Gastrocnemius medialis (tissue), 4 donors: ENCODE data around the gene PCDH9. TPM values are rescaled to one million over a fixed set of nuclear protein-coding genes. Genes with fewer than 3 reads are reported as not detected.

Experiments used
- ATAC-seq, 2 donors: fragments of 150-250 bp; one replicate each; pipeline ENCODE4 v1.9.1; 2016
- DNase-seq, 2 donors: peaks; one replicate each; pipeline ENCODE4 v3.0.0-alpha.2; 2019
- H3K27ac ChIP-seq, 4 donors: fragments of 200-600 bp; sonication (generic); 1 replicate in 1 of 4; 2 replicates in 3 of 4; pipeline ENCODE4 v1.5.1; 2016 to 2018; ENCODE audit warnings: mild to moderate bottlenecking in 2 of 4, moderate library complexity in 1 of 4
- H3K27me3 ChIP-seq, 3 donors: fragments of 200-600 bp; sonication (generic) in 2 of 3; 1 replicate in 1 of 3; 2 replicates in 2 of 3; pipeline versions ENCODE4 v1.5.1 to v1.6.0; 2016 to 2019; ENCODE audit warnings: mild to moderate bottlenecking in 1 of 3, moderate library complexity in 1 of 3
- H3K36me3 ChIP-seq, 2 donors: fragments of 200-600 bp; sonication (generic) in 1 of 2; one replicate each; pipeline ENCODE4 v1.5.1; 2017 to 2018
- H3K4me1 ChIP-seq, 2 donors: fragments of 200-600 bp; sonication (generic) in 1 of 2; one replicate each; pipeline ENCODE4 v1.5.1; 2016 to 2017; ENCODE audit warnings: mild to moderate bottlenecking in 2 of 2
- H3K4me3 ChIP-seq, 4 donors: fragments of 200-600 bp; sonication (generic) in 3 of 4; 1 replicate in 1 of 4; 2 replicates in 3 of 4; pipeline ENCODE4 v1.5.1; 2016 to 2019; ENCODE audit warnings: mild to moderate bottlenecking in 2 of 4
- H3K9me3 ChIP-seq, 3 donors: fragments of 200-600 bp; sonication (generic) in 2 of 3; 1 replicate in 1 of 3; 2 replicates in 2 of 3; pipeline ENCODE4 v1.5.1; 2016 to 2019
- POLR2A ChIP-seq, 2 donors: fragments of 450-650 bp; IDR thresholded peaks; one replicate each; pipeline ENCODE4 v1.6.1; 2017; ENCODE audit warnings: antibody characterized with exemption in 2 of 2, mild to moderate bottlenecking in 2 of 2, moderate library complexity in 2 of 2
- in situ Hi-C, 4 donors: fragments of 200-750 bp; cut with MboI; loops; one replicate each; pipeline versions ENCODE4 v1.15.0 to v1.8.0; 2017; ENCODE audit warnings: low sequenced_read_pairs in 4 of 4
- intact Hi-C: fragments of 100-400 bp; cut with DNase I; formaldehyde crosslinking; loops from one replicate; pipeline ENCODE4 v1.15.1; 2023; ENCODE audit warnings: low total_unique reads
- total RNA-seq, 4 donors: library from RNA; depleted of rRNA; stranded (reverse); fragments of >200 nt; gene quantifications; one replicate each; pipeline versions ENCODE4 v1.1.0 to v1.2.3, GENCODE V29; 2016
- TF ChIP-seq, protein P1 (sequence below), 5 experiments: fragments of 450-650 bp in 3 of 5; fragments of 200-600 bp in 2 of 5; sonication (generic) in 2 of 5; IDR thresholded peaks in 4 of 5; conservative IDR thresholded peaks in 1 of 5; 1 replicate in 4 of 5; 2 replicates in 1 of 5; pipeline ENCODE4 v1.5.1; 2016 to 2019; ENCODE audit warnings: antibody characterized with exemption in 5 of 5, mild to moderate bottlenecking in 3 of 5, moderate library complexity in 3 of 5

The PCDH9 gene
- total RNA-seq, 4 donors from 2014 or later = 1.4 to 2.1 (median 1.9) TPM

DNA sequence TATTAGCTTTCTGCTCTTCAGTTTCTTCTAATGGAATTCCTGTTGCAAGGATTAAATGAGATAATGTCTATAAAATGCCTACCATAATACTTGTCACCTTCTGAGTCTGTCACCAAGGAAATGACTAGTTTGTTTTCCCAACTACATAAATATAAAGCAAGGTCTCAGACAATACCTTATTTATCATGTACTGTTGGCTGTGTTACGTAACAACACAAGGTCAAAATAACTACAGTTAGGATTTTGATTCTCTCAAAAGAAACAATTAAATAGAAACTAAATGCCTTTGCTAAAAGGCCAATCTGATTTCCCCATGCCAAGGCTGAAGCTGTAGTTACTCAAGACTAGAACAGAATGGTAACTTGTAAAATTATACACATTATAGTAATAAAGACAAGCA, 134.5 kb downstream of the PCDH9 start:
- Histone ChIP-seq H3K27ac (no peak overlapping the region), H3K27me3 (no peaks in the 10 kb centered on the region), H3K4me3 (no peak overlapping the region), H3K9me3 (no peaks in the 10 kb centered on the region), H3K36me3 (no peaks in the 10 kb centered on the region), H3K4me1 (no peaks in the 10 kb centered on the region)
- DNase-seq = no peak
- no peak for ATAC-seq
- intact Hi-C loops = no loop called here
- TF ChIP-seq, protein P1, sequence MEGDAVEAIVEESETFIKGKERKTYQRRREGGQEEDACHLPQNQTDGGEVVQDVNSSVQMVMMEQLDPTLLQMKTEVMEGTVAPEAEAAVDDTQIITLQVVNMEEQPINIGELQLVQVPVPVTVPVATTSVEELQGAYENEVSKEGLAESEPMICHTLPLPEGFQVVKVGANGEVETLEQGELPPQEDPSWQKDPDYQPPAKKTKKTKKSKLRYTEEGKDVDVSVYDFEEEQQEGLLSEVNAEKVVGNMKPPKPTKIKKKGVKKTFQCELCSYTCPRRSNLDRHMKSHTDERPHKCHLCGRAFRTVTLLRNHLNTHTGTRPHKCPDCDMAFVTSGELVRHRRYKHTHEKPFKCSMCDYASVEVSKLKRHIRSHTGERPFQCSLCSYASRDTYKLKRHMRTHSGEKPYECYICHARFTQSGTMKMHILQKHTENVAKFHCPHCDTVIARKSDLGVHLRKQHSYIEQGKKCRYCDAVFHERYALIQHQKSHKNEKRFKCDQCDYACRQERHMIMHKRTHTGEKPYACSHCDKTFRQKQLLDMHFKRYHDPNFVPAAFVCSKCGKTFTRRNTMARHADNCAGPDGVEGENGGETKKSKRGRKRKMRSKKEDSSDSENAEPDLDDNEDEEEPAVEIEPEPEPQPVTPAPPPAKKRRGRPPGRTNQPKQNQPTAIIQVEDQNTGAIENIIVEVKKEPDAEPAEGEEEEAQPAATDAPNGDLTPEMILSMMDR (IDR thresholded peaks at IDR 0.05 in 4 of 5, conservative IDR thresholded peaks at IDR 0.05 in 1 of 5) = no peak
- TF ChIP-seq POLR2A (IDR thresholded peaks at IDR 0.05) = no peak
- in situ Hi-C loops = no loop called here

GRCh38 chr13:67094952-67095351, 135.2 kb downstream of the PCDH9 start:
- Histone ChIP-seq H3K36me3 (no peaks in the 10 kb centered on the region), H3K27ac (no peak overlapping the region), H3K4me1 (no peaks in the 10 kb centered on the region), H3K4me3 (no peak overlapping the region), H3K27me3 (no peaks in the 10 kb centered on the region), H3K9me3 (no peaks in the 10 kb centered on the region)
- DNase-seq (no peak), ATAC-seq (no peak)
- TF ChIP-seq, protein P1 (IDR thresholded peaks at IDR 0.05 in 4 of 5, conservative IDR thresholded peaks at IDR 0.05 in 1 of 5) = no peak
- no peak for TF ChIP-seq POLR2A (IDR thresholded peaks at IDR 0.05)
- in situ Hi-C loops (no loop called here), intact Hi-C loops (no loop called here)

- H3K9me3 ChIP-seq = no peaks in the 10 kb centered on the region
- H3K4me1 ChIP-seq = no peaks in the 10 kb centered on the region
- no peak overlapping the region for H3K27ac ChIP-seq
- no peak overlapping the region for H3K4me3 ChIP-seq
- no peaks in the 10 kb centered on the region for H3K36me3 ChIP-seq
- H3K27me3 ChIP-seq = no peaks in the 10 kb centered on the region
- DNase-seq (no peak), ATAC-seq (no peak)
- intact Hi-C loops = no loop called here
- TF ChIP-seq, protein P1 (IDR thresholded peaks at IDR 0.05 in 4 of 5, conservative IDR thresholded peaks at IDR 0.05 in 1 of 5) = no peak
- no peak for TF ChIP-seq POLR2A (IDR thresholded peaks at IDR 0.05)
- in situ Hi-C loops = no loop called here
These were observed 136.1 kb downstream of the PCDH9 start for GRCh38 chr13:67094078-67094477.

DNA sequence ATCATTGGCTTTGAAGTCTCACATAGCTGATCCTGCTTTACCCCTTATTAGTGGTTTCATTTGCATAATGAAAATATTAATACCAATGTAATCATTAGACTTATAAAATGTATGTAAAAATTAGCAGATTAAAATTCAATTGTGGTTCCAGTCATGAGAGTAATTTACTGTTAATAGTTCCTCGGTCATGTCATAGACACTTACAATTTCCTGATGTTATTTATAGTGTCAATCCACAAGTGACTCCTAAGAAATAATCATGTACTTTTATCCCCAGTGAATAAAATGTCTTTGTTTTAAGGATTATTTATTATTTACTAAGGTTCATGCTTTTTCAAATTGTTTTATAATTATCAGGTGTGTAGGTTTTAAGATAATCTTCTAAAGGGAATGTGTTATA, 138.5 kb downstream of the PCDH9 start:
- Histone ChIP-seq H3K4me3 (no peak overlapping the region), H3K9me3 (no peaks in the 10 kb centered on the region), H3K27ac (no peak overlapping the region), H3K4me1 (no peaks in the 10 kb centered on the region), H3K27me3 (no peaks in the 10 kb centered on the region), H3K36me3 (no peaks in the 10 kb centered on the region)
- DNase-seq (no peak), ATAC-seq (no peak)
- intact Hi-C loops = no loop called here
- TF ChIP-seq, protein P1 (IDR thresholded peaks at IDR 0.05 in 4 of 5, conservative IDR thresholded peaks at IDR 0.05 in 1 of 5) = no peak
- no peak for TF ChIP-seq POLR2A (IDR thresholded peaks at IDR 0.05)
- in situ Hi-C loops = no loop called here

GRCh38 chr13:67090856-67091255, 139.3 kb downstream of the PCDH9 start:
- Histone ChIP-seq H3K36me3 (no peaks in the 10 kb centered on the region), H3K27ac (no peak overlapping the region), H3K27me3 (no peaks in the 10 kb centered on the region), H3K9me3 (no peaks in the 10 kb centered on the region), H3K4me3 (no peak overlapping the region), H3K4me1 (no peaks in the 10 kb centered on the region)
- DNase-seq (no peak), ATAC-seq (no peak)
- TF ChIP-seq POLR2A (IDR thresholded peaks at IDR 0.05) = no peak
- TF ChIP-seq, protein P1 (IDR thresholded peaks at IDR 0.05 in 4 of 5, conservative IDR thresholded peaks at IDR 0.05 in 1 of 5) = no peak
- in situ Hi-C loops = no loop called here
- intact Hi-C loops = no loop called here
